HFF-Myc (cell line): ENCODE data around the gene STK33.

ENCODE experiments used
- DNase-seq: peaks from one replicate; pipeline ENCODE4 v3.0.0-alpha.2; 2011; ENCODE audit warnings: low read depth; ENCODE audit errors: extremely low read depth
- H3K4me3 ChIP-seq: replicated peaks from 2 replicates; pipeline ENCODE4 v1.5.1; 2011; ENCODE audit warnings: low read depth, mild to moderate bottlenecking, control low read depth, low read length
- TF ChIP-seq, protein P1 (sequence below): IDR thresholded peaks from 2 replicates; pipeline ENCODE4 v1.5.1; 2012; ENCODE audit warnings: mild to moderate bottlenecking, low read depth, low read length, control low read depth; ENCODE audit errors: missing control alignments

The STK33 gene

GRCh38 chr11:8459711-8460399, 134.2 kb downstream of the STK33 start:
- no peak overlapping the region for H3K4me3 ChIP-seq
- no peak for DNase-seq
- TF ChIP-seq, protein P1, sequence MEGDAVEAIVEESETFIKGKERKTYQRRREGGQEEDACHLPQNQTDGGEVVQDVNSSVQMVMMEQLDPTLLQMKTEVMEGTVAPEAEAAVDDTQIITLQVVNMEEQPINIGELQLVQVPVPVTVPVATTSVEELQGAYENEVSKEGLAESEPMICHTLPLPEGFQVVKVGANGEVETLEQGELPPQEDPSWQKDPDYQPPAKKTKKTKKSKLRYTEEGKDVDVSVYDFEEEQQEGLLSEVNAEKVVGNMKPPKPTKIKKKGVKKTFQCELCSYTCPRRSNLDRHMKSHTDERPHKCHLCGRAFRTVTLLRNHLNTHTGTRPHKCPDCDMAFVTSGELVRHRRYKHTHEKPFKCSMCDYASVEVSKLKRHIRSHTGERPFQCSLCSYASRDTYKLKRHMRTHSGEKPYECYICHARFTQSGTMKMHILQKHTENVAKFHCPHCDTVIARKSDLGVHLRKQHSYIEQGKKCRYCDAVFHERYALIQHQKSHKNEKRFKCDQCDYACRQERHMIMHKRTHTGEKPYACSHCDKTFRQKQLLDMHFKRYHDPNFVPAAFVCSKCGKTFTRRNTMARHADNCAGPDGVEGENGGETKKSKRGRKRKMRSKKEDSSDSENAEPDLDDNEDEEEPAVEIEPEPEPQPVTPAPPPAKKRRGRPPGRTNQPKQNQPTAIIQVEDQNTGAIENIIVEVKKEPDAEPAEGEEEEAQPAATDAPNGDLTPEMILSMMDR = no peak

- TF ChIP-seq, protein P1 = no peak
- no peak for DNase-seq
- H3K4me3 ChIP-seq = no peak overlapping the region
Measured at GRCh38 chr11:8442301-8442700, 151.7 kb downstream of the STK33 start.

GRCh38 chr11:8440649-8441048, 153.4 kb downstream of the STK33 start:
- TF ChIP-seq, protein P1 = no peak
- DNase-seq = no peak

DNA sequence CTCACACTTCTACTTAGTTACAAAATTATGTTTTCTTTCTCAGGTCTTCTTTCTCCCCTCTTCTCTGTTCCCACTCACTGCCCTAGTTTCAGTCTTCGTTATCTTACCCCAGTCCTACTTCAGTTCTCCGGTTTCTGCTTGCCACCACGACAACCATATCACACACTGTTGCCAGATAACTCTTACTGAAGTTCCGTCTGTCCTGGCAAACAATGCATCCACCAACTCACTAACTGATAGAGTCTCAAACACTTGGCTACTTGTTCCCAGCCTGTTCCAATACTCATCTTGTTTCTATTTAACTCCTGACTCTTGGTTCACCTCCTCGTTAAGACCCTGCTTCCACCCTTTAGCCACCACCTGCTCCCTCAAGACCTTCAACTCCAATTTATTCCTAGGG, 164.5 kb downstream of the STK33 start:
- DNase-seq = no peak
- H3K4me3 ChIP-seq = no peak overlapping the region
- TF ChIP-seq, protein P1 = no peak

More at GRCh38 chr11:8440649-8441048, 153.4 kb downstream of the STK33 start:
- H3K4me3 ChIP-seq = no peak overlapping the region

GRCh38 chr11:8426076-8426475, 168.0 kb downstream of the STK33 start:
- TF ChIP-seq, protein P1 = no peak
- DNase-seq = no peak

DNA sequence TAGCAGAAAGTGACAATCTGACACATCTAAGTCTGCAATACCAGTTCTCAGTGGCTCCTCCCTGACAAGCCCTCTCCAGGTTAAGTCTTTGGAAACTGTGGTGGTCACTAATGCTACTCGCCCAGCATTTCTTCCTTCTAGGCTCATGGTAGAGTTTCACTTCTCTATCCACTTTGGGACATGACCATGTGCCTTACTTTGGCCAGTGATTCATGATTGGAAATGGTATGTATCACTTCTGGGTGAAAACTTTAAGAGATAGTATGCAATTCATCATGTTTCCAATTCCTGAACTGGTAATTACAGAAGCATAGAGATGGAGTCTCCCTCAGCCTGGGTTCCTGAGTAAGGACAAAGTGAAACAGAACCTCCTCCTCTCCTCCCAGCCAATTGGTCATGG, 178.8 kb downstream of the STK33 start:
- no peak overlapping the region for H3K4me3 ChIP-seq
- no peak for DNase-seq
- TF ChIP-seq, protein P1 = no peak

More at GRCh38 chr11:8426076-8426475, 168.0 kb downstream of the STK33 start:
- H3K4me3 ChIP-seq = no peak overlapping the region
